Endothelial cell of umbilical vein (primary cell): ENCODE results near the gene ELL2.

Experiments used
- CTCF ChIP-seq, 2 donors: IDR thresholded peaks; 1 replicate in 1 of 2; 2 replicates in 1 of 2; pipeline ENCODE4 v1.5.1; 2011; ENCODE audit warnings: low read length in 2 of 2, mild to moderate bottlenecking in 2 of 2, moderate library complexity in 2 of 2, control low read depth in 1 of 2, inconsistent platforms in 1 of 2, low read depth in 1 of 2; ENCODE audit not compliant: insufficient read depth in 1 of 2; ENCODE audit errors: extremely low read depth in 1 of 2
- EZH2 ChIP-seq: IDR thresholded peaks from 2 replicates; pipeline ENCODE4 v1.6.1; 2012; ENCODE audit warnings: borderline replicate concordance, low read depth, mild to moderate bottlenecking, moderate library complexity, low read length, inconsistent platforms; ENCODE audit not compliant: severe bottlenecking
- JUN ChIP-seq: IDR thresholded peaks from 2 replicates; pipeline ENCODE4 v1.6.1; 2011; ENCODE audit warnings: borderline replicate concordance, low read depth; ENCODE audit not compliant: insufficient read length, insufficient read depth
- MAX ChIP-seq: IDR thresholded peaks from 2 replicates; pipeline ENCODE4 v1.6.1; 2011; ENCODE audit not compliant: insufficient read depth, insufficient read length
- MYC ChIP-seq: IDR thresholded peaks from one replicate; pipeline ENCODE4 v1.6.1; 2011; ENCODE audit warnings: mild to moderate bottlenecking, low read depth, low read length
- POLR2A ChIP-seq: IDR thresholded peaks from 2 replicates; pipeline ENCODE4 v1.6.1; 2012; ENCODE audit warnings: low read depth, mild to moderate bottlenecking, control low read depth, low read length

GRCh38 chr5:95916687-95917085, 45.0 kb downstream of the ELL2 start:
- no peak for TF ChIP-seq CTCF (IDR thresholded peaks at IDR 0.05; ENCODE audit: extremely low read depth in 1 of 2, insufficient read depth in 1 of 2, low read depth in 1 of 2, low read length in 2 of 2)
- no peak for TF ChIP-seq POLR2A
- TF ChIP-seq MYC = no peak
- TF ChIP-seq JUN = no peak
- no peak for TF ChIP-seq EZH2
- TF ChIP-seq MAX = no peak
